ENCODE data around the gene RYR2.

DNA sequence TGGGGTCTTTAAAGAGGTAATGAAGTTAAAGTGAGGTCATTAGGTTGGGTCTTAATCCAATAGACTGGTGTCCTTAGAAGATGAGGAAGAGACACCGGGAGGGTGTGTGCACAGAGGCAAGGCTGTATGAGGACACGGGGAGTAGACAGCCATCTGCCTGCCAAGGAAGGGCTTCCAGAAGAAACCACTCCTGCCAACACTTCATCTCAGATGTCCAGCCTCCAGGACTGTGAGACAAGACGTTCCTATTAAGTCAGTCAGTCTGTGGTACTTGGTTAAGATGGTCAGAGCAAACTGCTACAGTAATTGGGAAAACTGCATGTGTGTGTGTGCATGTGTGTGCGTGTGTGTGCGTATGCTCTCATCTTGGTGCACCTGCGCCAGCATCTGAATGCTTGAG is 77.1 kb downstream of the RYR2 start:
- TF ChIP-seq, protein P1, sequence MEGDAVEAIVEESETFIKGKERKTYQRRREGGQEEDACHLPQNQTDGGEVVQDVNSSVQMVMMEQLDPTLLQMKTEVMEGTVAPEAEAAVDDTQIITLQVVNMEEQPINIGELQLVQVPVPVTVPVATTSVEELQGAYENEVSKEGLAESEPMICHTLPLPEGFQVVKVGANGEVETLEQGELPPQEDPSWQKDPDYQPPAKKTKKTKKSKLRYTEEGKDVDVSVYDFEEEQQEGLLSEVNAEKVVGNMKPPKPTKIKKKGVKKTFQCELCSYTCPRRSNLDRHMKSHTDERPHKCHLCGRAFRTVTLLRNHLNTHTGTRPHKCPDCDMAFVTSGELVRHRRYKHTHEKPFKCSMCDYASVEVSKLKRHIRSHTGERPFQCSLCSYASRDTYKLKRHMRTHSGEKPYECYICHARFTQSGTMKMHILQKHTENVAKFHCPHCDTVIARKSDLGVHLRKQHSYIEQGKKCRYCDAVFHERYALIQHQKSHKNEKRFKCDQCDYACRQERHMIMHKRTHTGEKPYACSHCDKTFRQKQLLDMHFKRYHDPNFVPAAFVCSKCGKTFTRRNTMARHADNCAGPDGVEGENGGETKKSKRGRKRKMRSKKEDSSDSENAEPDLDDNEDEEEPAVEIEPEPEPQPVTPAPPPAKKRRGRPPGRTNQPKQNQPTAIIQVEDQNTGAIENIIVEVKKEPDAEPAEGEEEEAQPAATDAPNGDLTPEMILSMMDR (IDR thresholded peaks at IDR 0.05), result no peak
- TF ChIP-seq POLR2A (IDR thresholded peaks at IDR 0.05), result no peak
